Measurements from ENCODE around the gene CERS6.
A peak's percentile ranks its signal among the peaks of the same experiment; 100 is the strongest.
"Not testable (repeated sequence)": the region's sequence is repeated elsewhere in the genome, so short reads cannot be mapped to it uniquely, and the experiment has no call there.

The CERS6 gene, protein sequence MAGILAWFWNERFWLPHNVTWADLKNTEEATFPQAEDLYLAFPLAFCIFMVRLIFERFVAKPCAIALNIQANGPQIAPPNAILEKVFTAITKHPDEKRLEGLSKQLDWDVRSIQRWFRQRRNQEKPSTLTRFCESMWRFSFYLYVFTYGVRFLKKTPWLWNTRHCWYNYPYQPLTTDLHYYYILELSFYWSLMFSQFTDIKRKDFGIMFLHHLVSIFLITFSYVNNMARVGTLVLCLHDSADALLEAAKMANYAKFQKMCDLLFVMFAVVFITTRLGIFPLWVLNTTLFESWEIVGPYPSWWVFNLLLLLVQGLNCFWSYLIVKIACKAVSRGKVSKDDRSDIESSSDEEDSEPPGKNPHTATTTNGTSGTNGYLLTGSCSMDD

DNA sequence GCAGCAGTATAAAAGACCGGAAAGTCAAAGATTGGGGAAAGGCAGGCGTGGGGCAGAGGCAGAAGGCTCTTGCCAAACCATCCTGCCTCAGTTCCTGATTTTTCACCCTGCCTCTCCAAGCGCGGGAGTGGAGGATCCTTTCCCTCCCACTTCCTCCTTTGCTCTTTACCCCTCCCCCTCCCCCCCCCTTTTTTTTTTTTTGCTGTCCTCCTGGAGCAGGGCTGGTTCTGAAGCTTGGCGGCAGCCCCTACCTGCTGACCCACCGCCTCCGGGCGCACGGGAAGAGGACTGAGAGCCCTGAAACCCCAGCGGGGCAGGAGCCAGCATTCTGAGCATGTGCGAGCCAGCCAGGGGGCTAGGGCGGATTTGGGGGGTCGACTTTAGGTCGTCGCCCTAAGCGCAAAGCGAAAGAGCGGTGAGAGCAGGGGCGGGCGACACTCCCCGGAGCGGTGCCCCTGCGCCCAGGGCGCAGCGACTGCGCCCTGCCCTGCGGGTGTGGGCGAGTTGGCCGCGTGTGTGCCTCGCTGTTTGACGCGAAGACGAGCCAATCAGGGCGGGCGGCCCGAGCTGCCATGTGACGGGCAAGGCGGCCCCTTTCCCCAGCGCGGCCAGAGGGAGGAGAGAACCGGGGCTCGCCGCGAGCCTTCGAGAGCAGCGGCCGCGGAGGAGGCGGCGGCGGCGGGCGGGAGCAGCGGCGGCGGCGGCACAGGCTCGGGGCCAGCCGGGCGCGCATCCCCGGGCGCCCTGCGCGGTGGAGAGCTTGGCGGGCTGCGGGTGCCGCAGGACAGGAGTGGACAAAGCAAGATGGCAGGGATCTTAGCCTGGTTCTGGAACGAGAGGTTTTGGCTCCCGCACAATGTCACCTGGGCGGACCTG, at the start of gene CERS6:
Gene CERS6 (plus strand): TSS at position 628 of the 876 bp plus-strand sequence. CDS start 177 bp downstream, at position 805.
- peak; percentile 95 for DNase-seq (ENCODE audit: low spot score)

DNA sequence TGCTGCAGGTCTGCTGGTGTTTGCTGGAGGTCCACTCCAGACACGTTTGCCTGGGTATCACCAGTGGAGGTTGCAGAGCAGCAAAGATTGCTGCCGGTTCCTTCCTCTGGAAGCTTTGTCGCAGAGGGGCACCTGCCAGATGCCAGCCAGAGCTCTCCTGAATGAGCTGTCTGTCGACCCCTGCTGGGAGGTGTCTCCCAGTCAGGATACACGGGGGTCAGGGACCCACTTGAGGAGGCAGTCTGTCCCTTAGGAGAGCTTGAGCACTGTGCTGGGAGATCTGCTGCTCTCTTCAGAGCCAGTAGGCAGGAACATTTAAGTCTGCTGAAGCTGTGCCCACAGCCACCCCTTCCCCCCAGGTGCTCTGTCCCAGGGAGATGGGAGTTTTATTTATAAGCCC, 43.8 kb upstream of the CERS6 start:
- DNase-seq (ENCODE audit: low spot score) = not testable (repeated sequence)

DNA sequence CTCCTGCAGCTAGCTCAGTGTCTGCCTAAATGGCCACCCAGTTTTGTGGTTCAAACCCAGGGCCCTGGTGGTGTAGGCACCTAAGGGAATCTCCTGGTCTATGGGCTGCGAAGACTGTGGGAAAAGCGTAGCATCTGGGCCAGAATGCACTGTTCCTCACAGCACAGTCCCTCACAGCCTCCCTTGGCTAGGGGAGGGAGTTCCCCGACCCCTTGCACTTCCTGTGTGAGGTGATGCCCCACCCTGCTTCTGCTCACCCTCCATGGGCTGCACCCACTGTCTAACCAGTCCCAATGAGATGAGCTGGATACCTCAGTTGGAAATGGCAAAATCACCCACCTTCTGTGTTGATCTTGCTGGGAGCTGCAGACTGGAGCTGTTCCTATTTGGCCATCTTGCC, 43.0 kb upstream of the CERS6 start:
- not testable (repeated sequence) for DNase-seq (ENCODE audit: low spot score)

DNA sequence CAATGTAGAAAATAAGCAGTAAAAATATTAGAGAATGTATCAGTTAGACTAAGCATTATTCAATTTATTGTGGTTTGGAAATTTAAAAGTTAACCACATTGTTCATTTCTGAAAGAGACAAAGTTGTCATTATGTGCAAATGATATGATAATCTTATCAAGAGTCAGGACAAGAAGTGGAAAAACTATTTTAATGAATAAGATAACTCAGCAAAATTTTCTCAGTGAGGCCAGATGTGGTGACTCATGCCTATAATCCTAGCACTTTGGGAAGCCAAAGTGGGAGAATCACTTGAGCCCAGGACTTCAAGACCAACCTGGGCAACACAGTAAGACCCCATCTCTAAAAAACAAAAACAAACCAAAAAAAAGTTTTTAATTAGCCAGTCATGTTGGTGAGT, 39.5 kb upstream of the CERS6 start:
- DNase-seq (ENCODE audit: low spot score) = no peak

DNA sequence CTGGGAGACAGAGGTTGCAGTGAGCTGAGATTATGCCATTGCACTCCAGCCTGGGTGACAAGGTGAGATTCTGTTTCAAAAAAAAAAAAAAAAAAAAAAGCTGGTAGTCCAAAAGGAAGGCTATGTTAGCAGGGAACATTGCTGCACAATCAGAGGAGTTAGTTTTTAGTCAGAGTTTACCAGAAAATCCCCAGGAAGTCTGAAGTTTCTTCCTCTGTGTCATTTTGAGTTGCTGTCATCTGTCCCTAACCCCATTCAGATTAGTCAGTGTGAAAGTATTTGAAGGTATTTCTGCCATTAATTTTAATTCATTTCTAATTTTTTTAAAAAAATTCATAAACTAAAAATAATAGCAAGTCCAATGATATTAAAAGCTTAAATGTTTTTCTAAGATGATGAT, 33.5 kb upstream of the CERS6 start:
- peak; percentile 8 for DNase-seq (ENCODE audit: low spot score)

DNA sequence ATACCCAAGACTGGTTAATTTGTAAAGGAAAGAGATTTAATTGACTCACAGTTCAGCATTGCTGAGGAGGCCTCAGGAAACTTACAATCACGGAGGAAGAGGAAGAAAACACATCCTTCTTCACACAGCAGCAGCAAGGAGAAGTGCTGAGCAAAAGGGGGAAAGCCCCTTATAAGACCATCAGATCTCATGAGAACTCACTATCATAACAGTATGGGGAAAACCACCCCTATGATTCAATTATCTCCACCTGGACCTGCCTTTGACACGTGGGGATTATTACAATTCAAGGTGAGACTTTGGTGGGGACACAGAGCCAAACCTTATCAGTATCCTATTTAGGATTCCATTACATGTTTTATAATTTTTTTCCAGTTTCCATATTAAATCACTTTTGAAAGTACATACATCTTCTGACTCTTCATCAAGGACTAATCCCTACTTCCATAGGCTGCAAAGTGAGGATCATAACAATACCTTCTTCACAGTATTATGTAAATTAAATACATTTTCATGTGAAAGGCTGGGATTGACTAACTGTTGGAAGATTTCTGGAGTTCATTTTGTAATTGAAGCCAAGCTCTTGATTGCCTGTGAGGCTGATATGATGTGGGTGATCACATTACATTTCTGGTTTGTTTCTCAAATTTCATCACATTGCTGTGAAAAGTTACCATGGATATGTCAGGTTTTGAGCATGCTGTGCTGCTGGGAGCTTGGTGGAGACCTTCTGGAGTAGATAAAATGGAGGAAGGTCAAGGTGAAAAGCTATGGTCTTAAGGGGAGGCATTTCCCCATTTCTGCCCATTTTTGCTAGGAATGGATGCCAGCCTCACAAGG, 31.7 kb upstream of the CERS6 start:
- DNase-seq (ENCODE audit: low spot score) = no peak

DNA sequence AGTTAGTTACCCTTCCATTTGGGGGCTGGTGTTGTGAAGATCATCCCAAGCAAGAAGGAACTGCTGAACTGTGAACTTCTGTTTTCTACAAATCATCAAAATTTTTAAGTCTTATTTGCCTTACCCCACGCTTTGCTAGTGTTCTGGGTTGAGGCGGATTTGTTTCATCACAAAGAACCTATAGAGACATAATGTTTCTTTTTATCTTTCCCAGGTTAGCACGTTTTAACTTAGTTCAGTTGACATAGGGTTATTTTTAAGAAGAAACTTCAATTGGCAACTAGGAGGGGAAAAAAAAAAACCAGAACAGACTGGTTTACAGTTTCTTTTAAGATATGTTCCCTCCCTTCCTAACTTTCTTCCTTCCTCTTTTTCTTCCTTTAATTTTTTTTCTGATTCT, 31.1 kb upstream of the CERS6 start:
- DNase-seq (ENCODE audit: low spot score) = no peak

DNA sequence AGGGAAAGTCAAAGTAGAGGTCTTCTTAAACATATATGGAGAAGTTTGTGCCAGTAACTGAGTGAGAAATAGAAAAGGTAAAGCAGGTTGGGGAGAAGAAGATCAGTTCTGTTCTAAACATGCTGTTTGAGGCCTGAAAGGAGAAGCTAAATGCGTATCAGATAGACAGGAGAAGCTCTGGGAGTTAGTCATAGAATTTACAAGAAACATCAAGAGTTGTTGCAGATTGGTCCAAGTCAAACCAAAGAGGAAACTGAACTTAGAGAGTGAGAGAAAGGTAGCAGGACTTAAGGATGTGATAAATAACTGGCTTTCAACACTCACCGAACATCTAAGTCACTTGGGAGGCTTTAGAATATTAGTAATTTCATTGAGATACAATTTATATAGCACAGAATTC, 29.2 kb upstream of the CERS6 start:
- no peak for DNase-seq (ENCODE audit: low spot score)

DNA sequence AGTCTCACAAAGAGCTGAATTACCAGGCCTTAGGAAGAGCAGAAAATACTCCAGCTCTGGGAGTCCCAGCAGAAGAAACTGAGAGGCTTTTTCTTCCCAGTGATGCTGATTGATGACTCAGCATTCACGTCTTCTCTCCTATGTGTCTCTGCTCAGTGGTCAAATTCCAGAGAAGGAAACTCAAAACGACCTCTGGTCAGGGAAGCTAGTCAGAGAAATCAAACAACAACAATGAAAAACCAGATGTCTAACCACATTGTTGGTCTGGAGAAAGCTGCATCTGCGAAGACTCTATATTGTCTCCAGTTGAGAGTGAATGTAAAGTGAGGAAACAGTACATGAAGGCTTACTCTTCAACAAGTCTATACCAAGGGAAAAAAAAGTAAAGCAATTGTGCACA, 28.6 kb upstream of the CERS6 start:
- peak; percentile 47 for DNase-seq (ENCODE audit: low spot score)

DNA sequence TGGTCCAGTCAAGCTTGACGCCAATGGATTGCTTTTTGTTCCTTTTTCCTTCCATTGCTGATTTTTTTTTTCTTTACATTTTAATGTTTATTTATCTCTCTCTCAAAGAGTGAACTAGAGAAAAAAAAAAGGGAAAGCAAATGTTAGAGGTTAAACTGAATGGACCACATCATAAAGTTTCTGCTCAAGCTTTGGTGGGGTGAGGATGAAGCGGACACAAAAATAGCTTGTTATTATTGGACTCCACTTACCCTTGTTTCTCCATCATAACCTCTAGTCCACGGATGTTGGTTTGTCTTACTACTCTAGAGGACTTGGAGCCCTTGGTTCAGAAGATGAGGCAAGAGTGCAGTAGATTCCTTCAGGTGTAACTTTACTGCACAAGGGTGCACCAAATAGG, 27.6 kb upstream of the CERS6 start:
- no peak for DNase-seq (ENCODE audit: low spot score)

DNA sequence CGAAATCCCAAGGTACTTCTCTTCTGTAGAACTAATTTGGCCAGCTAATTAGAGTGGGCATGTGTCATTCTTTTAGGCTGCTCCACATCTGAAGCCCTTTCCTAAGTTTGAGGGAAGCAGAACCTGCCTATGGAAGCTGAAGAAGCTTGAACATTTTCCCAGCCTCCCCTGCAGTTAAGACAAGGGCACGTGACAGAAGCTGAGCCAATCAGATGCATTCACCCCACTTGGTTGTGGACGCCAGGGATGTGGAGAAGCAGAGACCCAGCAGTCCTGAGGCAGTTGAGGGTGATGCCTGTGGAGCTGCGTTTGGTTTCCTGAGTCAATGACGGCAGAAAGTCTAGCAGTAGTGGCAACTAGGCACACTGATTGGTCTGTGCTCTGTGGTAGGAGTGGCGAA, 26.1 kb upstream of the CERS6 start:
- DNase-seq (ENCODE audit: low spot score) = no peak

DNA sequence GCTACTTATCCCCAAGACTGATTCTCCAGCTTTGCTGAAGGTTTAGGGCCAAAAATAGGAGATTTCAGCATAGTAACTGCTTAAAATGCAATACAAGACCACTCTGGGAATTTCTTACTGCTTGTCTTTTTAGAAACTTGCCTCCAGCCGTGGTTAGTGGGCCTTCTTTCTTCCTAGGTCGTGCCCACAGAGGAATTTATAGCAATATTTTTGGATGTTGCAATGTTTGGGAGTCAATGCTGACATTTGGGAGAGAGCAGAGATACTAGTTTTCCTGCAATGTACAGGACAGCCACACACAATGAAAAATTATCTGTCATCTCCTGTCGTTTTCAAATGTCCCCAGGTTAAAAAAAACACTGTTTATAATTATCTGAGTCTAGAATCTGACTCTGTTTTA, 25.6 kb upstream of the CERS6 start:
- no peak for DNase-seq (ENCODE audit: low spot score)

DNA sequence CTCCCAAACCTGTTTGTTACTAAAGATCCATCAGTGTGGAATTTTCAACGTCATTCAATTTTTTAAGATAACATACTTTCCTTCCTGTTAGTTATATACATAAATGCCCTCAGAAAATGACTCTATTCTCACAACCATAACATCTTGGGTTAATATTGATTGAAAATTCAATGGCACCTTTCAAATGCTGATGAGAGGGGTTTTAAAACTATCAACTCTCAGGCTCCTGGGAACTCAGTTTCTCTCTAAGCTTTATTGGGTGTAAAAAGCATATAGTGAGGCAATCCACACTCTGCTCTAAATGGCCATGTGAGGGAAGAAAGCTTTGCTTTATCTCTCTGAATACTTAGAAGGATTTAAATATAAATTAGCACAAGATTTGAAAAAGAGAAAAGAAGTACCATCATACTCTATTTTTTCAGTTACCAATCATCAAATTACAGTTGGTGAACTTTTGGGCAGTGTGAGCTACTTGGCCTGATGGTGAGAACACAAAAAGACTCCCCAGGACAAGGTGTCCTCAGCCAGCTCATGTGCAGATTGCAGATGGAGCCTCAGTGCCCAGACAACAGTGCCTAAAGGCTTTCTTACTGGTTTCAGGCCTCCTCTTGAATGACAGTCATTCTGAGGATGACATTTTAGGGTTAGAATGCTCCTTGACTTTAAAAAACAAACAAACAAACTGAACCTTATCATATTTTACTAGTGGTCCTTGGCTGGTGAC, 24.6 kb upstream of the CERS6 start:
- no peak for DNase-seq (ENCODE audit: low spot score)

DNA sequence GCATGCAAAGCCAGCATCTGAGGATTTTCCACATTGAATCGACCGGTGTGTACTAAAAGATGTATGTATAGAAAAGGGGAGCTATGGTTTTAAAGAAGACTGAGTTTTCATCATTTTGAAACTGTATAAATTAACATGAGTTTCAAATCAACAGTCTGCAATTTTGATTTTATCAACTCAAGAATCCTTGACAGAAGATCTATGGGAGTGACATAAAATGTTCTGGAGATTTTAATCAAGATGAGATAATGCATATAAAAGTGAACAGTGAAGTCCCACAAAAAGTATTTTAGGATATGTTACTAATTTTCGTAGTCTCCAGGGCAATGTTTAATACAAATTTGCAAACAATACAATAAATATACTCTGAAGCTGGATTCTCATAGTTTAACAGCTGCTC, 24.0 kb upstream of the CERS6 start:
- no peak for DNase-seq (ENCODE audit: low spot score)

DNA sequence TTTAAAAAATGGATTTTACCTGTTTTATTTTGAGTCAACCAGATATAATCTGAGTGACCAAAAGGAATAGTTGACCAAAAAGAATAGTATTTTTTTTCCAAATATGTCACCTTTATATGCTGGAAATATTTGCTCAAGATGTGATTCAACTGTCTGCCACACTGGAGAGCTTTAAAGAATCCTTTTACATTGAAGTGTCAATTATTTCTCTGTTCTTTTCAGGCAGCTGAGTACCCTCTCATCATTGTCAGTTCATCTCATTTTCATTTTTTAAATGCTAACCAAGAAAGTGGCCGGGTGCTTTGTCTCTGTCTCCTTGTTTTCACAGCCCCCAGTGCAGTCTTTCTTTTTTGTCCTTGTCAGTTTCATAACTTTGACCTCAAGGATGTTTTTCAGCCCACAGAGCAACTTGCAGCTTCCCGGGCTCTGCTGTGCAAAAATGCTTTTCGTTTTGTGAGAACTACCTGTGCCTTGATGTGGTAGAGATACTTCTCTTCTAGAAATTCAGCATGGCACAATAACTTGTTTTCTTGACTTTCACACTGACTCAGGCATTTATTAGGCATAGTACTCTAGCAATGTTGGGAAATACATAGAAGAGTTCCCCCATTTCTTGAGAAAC, 23.4 kb upstream of the CERS6 start:
- DNase-seq (ENCODE audit: low spot score) = no peak

DNA sequence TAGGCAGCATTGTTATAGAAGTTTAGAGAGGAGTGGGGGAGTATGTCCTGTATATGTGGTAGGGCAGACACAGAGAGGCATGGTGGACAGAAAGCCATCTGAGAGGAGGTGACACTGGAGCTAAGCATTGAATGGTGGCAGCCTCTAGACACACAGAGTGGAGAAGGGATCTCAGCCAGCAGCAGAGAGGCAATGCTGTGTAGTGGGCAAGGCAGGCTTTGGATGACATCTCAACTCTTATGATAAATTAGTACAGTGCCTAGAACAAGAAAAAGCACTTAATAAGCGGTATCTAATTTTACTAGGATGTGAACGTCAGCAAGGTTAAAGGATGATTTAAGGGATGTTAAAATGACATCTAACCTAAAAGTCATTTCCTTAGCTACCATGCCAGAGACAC, 22.5 kb upstream of the CERS6 start:
- no peak for DNase-seq (ENCODE audit: low spot score)

DNA sequence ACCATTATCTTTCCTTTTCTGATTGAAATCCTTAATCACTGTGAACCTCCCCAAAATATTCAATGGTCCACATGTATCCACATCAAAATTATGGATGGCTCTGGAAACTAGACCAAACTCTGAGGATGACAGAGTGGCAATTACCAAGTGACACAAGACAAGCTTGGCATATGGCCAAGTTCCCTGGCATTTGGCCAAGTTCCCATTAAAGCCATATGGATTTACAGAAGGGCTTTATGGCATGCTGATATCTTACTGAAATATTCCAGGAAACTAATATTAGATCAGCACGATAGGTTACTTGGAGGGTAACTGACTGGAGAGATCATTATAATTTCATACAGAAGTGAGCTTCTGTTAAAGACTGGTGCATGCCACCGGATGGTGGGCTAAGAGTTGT, 21.9 kb upstream of the CERS6 start:
- no peak for DNase-seq (ENCODE audit: low spot score)

DNA sequence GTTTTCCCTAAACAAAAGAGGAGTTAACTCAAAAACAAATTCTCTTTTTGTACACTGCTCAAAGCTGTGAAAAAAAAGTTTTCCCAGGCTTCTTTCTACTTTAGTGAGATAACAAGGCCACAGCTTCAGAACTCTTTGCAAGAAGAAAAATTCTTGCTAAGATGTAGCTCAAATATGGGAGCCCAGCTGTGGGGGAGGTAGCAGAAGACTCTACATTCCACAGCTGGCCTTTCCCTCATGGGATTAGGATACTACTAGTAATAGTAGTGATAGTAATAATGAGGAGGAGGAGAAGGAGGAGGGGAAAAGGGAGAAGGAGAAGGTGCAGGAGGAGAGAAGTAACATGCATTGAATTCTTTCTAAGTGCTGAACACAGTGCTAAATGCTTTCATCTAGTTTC, 19.2 kb upstream of the CERS6 start:
- DNase-seq (ENCODE audit: low spot score) = no peak

DNA sequence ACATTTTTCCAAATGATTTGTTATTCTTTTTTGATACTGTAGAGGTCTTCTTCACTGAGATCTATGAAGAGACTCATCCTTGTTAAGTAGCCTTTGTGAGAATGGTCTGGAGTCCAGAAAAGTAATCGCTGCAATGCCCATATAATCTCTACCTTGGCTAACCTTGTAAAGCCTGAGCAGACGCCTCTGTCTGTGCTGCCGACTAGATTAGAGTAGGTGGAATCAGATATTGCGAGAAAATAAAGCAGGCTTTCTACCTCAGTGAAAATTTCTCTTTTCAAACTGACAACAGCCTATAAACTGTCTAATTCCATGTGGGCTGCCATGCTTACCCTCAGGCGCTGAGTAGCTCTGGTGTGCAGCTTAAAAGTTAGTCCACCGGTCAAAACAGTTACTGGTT, 17.5 kb upstream of the CERS6 start:
- DNase-seq (ENCODE audit: low spot score) = no peak

DNA sequence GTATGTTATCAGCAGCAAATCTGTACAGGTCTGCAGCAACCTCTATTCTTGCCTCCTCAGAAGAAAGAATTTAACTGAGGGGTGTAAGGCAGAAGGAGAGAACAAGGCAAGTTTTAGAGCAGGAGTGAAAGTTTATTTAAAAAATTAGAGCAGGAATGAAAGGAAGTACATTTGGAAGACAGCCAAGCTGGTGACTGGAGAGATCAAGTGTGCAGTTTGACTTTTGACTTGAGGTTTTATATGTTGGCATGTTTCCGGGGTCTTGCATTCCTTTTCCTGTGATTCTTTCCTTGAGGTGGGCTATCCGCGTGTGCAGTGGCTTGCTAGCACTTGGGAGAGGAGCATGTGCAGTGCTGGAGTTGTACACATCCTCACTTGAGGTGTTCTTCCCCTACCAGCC, 16.5 kb upstream of the CERS6 start:
- DNase-seq (ENCODE audit: low spot score) = peak; percentile 33

DNA sequence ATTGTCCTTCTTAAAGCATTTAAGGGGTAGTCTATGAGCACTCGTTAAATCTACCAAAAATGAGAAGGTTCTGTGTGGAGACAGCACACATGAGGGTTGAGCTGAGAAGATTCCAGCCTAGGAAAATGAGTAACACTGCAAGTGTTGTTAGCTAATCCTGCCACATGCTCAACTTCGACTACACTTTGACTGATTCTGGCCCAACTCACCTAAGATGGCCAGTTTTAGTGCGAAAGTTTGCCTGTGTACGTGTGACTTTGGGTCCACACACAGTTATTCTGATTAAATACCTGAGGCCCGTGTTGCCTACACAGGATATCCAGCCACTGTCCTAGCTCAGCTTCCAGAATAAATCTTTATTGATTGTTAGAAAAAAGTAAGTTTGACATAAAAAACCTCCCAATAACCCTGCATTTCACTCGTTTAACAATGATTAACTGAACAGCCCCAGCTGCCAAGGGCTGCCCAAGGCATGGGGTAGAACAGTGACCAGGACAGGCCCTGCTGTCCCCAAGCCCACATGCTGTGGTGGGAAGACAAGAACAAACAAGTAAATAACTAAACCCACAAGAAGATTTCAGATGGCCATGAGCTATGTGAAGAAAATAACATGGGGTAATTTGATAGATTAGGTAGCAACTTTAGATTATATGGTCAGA, 14.7 kb upstream of the CERS6 start:
- DNase-seq (ENCODE audit: low spot score) = no peak
